GM12872 (cell line): Measurements from ENCODE around the gene INMT.

Experiments used
- TF ChIP-seq, protein P1 (sequence below): IDR thresholded peaks from 3 replicates; pipeline ENCODE4 v1.5.1; 2011; ENCODE audit warnings: low read depth, mild to moderate bottlenecking, low read length, moderate library complexity; ENCODE audit not compliant: insufficient read depth

Gene INMT

DNA sequence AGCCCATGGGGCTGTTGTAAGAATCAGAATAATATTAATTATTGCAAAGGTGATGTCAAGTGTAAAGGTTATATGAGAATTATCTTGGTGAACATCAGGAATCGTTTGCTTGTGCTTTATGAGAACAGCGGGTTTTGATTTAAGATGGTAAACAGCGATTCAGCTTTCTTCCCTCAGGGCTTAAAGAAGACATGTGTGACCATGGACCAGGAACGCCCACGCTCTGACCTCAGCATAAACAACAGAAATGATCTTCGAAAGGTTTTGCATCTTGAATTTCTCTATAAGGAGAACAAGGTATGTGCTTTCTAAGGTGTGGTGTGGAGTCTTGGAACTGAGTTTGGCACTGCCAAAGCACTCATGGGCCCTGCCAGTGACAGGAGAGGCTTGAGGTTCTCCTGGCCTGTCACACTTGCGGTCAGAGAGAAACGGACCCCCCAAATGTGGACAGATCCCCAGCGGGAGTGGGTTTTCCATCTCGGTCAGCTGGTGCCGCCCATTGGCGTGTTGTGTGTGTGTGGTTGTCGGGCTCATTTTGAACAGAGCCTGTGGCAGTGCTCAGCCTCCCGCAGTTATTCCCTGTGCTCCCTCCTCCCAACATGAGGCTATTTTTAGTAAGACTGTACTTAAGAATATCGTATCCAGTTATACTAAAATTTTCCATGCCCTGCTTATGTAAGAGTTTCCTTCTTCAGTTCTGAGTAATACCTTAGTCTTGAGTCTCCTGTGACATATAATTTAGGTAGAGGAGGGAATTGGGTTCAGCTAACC, 26.5 kb downstream of the INMT start:
- TF ChIP-seq, protein P1, sequence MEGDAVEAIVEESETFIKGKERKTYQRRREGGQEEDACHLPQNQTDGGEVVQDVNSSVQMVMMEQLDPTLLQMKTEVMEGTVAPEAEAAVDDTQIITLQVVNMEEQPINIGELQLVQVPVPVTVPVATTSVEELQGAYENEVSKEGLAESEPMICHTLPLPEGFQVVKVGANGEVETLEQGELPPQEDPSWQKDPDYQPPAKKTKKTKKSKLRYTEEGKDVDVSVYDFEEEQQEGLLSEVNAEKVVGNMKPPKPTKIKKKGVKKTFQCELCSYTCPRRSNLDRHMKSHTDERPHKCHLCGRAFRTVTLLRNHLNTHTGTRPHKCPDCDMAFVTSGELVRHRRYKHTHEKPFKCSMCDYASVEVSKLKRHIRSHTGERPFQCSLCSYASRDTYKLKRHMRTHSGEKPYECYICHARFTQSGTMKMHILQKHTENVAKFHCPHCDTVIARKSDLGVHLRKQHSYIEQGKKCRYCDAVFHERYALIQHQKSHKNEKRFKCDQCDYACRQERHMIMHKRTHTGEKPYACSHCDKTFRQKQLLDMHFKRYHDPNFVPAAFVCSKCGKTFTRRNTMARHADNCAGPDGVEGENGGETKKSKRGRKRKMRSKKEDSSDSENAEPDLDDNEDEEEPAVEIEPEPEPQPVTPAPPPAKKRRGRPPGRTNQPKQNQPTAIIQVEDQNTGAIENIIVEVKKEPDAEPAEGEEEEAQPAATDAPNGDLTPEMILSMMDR: no peak

DNA sequence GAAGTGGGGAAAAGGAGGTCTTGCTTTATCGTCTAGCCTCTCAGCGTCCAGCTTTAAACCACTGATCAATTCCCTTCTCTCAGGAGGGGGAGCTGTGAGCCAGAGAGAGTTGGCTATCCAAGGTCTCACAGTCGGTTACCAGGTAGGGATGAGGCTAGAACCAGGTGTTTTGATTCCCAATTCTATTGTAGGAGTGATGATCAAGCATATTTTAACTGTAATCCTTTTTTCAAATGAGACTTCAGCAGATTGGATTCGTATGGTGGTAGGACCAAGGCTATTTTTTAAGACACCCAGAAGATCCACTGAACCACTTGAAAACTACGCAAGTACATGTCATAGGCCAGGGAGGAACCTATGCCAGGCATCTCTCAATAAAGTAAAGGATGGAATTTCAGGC, 27.6 kb downstream of the INMT start:
- TF ChIP-seq, protein P1: no peak

DNA sequence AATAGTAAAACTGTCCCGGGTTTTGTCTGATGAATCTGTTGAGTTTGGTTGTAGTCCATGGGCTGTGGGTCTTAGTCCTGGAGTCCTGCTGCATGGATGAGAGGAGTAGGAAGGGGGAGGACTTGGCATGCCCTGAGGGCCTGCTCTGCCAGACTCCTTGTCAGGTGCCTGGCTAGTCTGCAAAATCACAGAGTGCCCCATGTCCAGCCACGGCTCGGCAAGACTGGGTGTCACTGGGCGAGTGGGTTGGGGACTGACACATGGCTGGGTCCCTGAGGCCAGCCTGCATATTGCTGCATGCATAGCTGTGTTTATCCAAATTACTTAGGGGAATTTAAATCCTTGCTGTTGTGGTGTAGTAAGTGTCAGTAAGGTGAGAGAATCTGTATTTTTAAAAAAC, 29.0 kb downstream of the INMT start:
- TF ChIP-seq, protein P1: no peak

DNA sequence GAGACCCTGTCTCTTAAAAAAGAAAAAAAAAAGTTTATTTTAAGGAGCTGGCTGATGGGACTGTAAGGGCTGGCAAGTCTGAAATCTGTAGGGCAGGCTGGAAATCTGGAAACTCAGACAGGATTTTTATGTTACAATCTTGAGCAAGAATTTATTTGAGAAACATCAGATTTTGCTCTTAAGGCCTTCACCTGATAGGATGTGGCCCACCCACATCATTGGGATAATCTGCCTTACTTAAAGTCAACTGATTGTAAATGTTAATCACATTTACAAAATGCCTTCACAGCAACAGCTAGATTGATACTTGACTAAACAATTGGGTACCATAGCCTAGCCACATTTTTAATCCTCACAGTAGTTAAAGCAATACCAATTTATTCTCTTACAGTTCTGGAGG, 30.8 kb downstream of the INMT start:
- TF ChIP-seq, protein P1: no peak

DNA sequence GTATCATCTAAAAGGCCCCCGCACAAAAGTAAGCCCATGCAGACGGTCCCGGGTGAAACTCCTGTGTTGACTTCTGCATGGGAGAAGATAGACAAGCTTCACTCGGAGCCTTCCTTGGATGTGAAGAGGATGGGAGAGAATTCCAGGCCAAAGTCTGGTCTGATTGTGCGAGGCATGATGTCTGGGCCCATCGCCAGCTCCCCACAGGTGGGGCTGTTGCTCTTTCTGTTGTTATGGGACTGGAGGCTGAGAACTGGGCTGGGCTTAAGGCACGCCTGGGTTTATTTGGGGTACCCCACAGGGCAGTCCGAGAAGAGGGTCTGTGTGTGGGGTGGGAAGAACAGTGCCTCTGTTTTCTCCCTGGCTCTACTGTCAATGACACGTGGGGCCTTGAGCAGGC, 33.9 kb downstream of the INMT start:
- TF ChIP-seq, protein P1: no peak

DNA sequence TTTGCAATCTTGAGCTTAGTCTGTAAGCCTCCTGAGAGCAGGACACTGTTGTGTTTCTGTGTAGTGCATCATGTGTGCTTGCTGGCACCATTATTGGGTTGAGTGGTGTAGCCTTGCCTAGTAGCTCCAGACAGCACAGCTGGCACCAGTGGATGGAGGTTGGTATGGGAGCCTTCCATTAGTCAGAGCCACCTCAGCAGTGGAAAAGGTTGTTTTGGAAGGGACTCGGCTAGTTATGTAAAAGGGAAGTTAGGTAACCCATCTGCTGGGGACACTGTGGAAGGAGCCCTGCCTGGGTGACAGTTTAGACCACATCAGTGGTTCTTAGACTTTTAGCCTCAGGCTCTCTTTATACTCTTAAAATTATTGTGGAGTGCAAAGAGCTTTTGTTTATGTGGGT, 35.6 kb downstream of the INMT start:
- TF ChIP-seq, protein P1: no peak

DNA sequence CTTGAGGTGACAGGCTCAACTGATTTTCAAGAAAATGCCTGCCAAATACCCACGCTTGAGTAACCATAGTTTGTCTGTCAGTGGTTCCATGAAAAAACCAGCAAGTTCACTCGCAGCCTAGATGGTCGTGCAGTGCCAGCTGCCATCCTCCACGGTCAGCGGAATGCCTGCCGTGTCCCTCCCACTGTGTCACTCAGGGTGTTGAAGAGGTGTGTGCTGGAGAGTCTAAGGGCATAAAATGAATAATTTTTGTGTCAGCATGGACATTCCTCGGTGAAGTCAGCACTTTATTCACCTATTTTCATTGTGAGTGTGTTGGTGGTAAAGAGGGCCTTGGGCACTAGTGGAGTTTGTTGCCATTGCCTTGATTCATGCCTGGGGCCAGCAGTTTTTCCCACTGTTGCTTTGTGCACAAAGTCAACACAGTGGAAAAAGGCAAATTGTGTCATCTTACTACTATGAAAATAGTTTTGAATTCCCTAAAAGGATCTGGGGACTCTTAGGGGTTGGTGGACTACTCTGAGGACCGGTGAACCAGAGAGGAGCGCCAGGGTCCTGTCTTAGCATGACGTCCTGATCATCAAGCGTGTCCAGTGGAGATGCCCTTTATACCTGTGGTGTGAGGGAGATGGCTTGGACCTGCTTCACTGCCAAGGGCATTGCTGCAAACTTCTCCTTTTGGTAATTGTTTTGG, 36.9 kb downstream of the INMT start:
- TF ChIP-seq, protein P1: no peak
